ENCODE results near the gene PLEKHA1. TPM values are rescaled to one million over a fixed set of nuclear protein-coding genes. Genes with fewer than 3 reads are reported as not detected.

PLEKHA1 gene
- total RNA-seq, 1 experiment from 2014 or later = 31.0 TPM

DNA sequence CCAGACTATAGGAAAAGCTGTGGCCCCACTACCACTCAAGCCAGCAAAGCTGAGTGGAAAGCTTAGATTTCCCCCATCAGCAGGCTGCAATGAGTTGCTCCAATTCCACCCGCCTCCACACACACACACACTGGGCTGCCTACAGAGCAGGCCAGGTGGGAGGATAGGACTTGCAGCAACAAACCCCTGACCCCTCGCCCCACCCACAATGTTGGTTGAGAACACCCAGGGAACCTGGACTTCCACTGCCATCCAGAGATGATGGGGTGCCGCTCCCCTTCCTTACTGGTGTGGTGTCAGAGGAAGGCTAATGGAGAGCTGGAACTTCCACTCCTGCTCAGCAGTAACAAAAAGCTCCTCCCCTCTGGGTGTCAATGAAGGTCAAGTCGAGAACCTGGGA is 16.8 kb upstream of the PLEKHA1 start:
- H3K4me3 Mint-ChIP-seq (ENCODE audit: low read depth, unreplicated experiment) = no peak overlapping the region
- BruUV-seq (replicated peaks) = no TSS peak
- no peaks in the 10 kb centered on the region for H3K4me1 Mint-ChIP-seq (ENCODE audit: low read depth, unreplicated experiment)
- H3K36me3 Mint-ChIP-seq (ENCODE audit: insufficient read depth, unreplicated experiment) = no peaks in the 10 kb centered on the region
- intact Hi-C loops (cut with micrococcal nuclease; ENCODE audit: unreplicated experiment) = no loop called here
- no peak for DNase-seq
- H3K27me3 Mint-ChIP-seq (ENCODE audit: unreplicated experiment) = no peaks in the 10 kb centered on the region
- TF ChIP-seq, protein P1, sequence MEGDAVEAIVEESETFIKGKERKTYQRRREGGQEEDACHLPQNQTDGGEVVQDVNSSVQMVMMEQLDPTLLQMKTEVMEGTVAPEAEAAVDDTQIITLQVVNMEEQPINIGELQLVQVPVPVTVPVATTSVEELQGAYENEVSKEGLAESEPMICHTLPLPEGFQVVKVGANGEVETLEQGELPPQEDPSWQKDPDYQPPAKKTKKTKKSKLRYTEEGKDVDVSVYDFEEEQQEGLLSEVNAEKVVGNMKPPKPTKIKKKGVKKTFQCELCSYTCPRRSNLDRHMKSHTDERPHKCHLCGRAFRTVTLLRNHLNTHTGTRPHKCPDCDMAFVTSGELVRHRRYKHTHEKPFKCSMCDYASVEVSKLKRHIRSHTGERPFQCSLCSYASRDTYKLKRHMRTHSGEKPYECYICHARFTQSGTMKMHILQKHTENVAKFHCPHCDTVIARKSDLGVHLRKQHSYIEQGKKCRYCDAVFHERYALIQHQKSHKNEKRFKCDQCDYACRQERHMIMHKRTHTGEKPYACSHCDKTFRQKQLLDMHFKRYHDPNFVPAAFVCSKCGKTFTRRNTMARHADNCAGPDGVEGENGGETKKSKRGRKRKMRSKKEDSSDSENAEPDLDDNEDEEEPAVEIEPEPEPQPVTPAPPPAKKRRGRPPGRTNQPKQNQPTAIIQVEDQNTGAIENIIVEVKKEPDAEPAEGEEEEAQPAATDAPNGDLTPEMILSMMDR (IDR thresholded peaks at IDR 0.05; ENCODE audit: unreplicated experiment) = no peak
- no peak overlapping the region for H3K27ac Mint-ChIP-seq (ENCODE audit: unreplicated experiment)
- CTCF ChIA-PET = no interaction called here
- H3K9me3 Mint-ChIP-seq (ENCODE audit: low read depth, unreplicated experiment) = no peaks in the 10 kb centered on the region

DNA sequence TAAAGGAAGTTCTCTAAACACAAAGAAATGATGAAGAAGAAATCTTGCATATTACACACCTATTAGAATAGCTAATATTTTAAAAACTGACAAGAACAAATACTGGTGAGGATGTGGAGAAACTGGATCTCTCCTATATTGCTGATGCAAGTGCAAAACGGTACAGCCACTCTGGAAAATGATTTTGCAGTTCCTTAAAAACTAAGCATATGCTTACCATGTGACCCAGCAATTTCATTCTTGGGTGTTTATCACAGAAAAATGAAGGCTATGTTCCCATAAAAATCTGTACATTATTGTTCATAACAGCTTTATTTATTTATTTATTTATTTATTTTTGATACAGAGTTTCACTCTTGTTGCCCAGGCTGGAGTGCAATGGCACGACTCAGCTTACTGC is 14.9 kb upstream of the PLEKHA1 start:
- TF ChIP-seq, protein P1 (IDR thresholded peaks at IDR 0.05; ENCODE audit: unreplicated experiment) = no peak
- BruUV-seq (replicated peaks) = no TSS peak
- Mint-ChIP-seq H3K4me3 (ENCODE audit: low read depth, unreplicated experiment) (no peak overlapping the region), H3K9me3 (ENCODE audit: low read depth, unreplicated experiment) (no peaks in the 10 kb centered on the region), H3K27ac (ENCODE audit: unreplicated experiment) (no peak overlapping the region), H3K36me3 (ENCODE audit: insufficient read depth, unreplicated experiment) (no peaks in the 10 kb centered on the region), H3K4me1 (ENCODE audit: low read depth, unreplicated experiment) (no peaks in the 10 kb centered on the region), H3K27me3 (ENCODE audit: unreplicated experiment) (no peaks in the 10 kb centered on the region)
- CTCF ChIA-PET = no interaction called here
- intact Hi-C loops (cut with micrococcal nuclease; ENCODE audit: unreplicated experiment) = no loop called here
- no peak for DNase-seq

DNA sequence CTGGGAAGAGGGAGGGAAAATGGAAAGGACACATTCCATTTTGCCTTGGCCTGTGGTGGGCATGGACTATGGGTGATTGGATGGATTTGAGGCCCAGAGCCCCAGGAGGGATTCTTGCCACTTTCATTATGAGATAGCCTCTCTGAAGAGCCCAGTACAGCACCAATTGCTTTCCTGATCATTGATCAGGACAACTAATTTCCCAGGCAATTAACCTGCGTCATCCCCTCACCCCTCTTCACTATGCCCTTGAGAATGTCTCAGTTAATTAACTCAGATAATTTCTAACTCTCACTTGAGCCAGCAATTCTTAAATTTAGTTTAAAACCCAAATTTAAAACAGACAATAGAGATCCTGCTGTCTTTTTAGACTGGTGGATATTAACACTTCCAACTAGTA is 13.5 kb upstream of the PLEKHA1 start:
- BruUV-seq (replicated peaks) = no TSS peak
- H3K4me3 Mint-ChIP-seq (ENCODE audit: low read depth, unreplicated experiment) = no peak overlapping the region
- TF ChIP-seq, protein P1 (IDR thresholded peaks at IDR 0.05; ENCODE audit: unreplicated experiment) = no peak
- no peaks in the 10 kb centered on the region for H3K36me3 Mint-ChIP-seq (ENCODE audit: insufficient read depth, unreplicated experiment)
- intact Hi-C loops (cut with micrococcal nuclease; ENCODE audit: unreplicated experiment) = no loop called here
- no peak overlapping the region for H3K27ac Mint-ChIP-seq (ENCODE audit: unreplicated experiment)
- CTCF ChIA-PET = no interaction called here
- H3K27me3 Mint-ChIP-seq (ENCODE audit: unreplicated experiment) = peaks cover 11% of the 10 kb centered on the region
- DNase-seq = no peak
- H3K9me3 Mint-ChIP-seq (ENCODE audit: low read depth, unreplicated experiment) = no peaks in the 10 kb centered on the region
- H3K4me1 Mint-ChIP-seq (ENCODE audit: low read depth, unreplicated experiment) = no peaks in the 10 kb centered on the region

DNA sequence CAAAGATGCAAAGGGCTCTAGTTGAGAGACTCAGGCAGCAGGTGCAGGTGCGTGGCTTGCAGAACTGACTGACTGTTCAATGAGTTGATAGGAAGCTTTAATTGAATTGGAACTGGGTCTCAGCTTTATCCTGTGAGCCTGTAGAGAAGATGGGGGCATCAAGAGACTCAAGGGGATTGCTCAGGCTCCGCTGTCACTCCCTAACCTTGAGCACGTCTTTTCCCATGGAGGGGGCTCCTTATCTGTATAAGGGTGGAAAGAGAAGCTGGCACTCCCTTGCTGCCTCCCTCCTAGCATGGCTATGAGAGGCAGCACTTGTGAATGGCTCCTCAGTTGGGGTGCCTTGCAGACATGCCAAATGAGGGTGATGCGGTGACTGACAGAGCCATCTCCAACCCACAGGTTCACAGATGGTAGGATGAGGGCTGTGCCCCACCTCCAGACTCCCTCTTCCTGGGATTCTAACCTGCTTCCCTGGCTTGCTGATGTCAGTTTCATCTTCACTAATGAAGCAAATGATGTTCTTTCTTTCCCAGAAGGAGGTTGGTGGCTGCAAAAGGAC is 12.4 kb upstream of the PLEKHA1 start:
- CTCF ChIA-PET = no interaction called here
- no peak overlapping the region for H3K27ac Mint-ChIP-seq (ENCODE audit: unreplicated experiment)
- BruUV-seq (replicated peaks) = no TSS peak
- no peaks in the 10 kb centered on the region for H3K4me1 Mint-ChIP-seq (ENCODE audit: low read depth, unreplicated experiment)
- peaks cover 22% of the 10 kb centered on the region for H3K27me3 Mint-ChIP-seq (ENCODE audit: unreplicated experiment)
- H3K9me3 Mint-ChIP-seq (ENCODE audit: low read depth, unreplicated experiment) = no peaks in the 10 kb centered on the region
- no peaks in the 10 kb centered on the region for H3K36me3 Mint-ChIP-seq (ENCODE audit: insufficient read depth, unreplicated experiment)
- H3K4me3 Mint-ChIP-seq (ENCODE audit: low read depth, unreplicated experiment) = no peak overlapping the region
- TF ChIP-seq, protein P1 (IDR thresholded peaks at IDR 0.05; ENCODE audit: unreplicated experiment) = no peak
- DNase-seq = no peak
- intact Hi-C loops (cut with micrococcal nuclease; ENCODE audit: unreplicated experiment) = no loop called here

Measured in Calu3 (cell line).